Stimulated activated CD4-positive, alpha-beta T cell treated with anti-CD3 and anti-CD28 coated beads, Interleukin-4, amount 100 ng/mL, for 1 hour (primary cell): ENCODE measurements around the gene FADS1.

ENCODE experiments used
- DNase-seq: peaks from one replicate; pipeline ENCODE4 v3.0.0-alpha.2; 2020

Gene FADS1

DNA sequence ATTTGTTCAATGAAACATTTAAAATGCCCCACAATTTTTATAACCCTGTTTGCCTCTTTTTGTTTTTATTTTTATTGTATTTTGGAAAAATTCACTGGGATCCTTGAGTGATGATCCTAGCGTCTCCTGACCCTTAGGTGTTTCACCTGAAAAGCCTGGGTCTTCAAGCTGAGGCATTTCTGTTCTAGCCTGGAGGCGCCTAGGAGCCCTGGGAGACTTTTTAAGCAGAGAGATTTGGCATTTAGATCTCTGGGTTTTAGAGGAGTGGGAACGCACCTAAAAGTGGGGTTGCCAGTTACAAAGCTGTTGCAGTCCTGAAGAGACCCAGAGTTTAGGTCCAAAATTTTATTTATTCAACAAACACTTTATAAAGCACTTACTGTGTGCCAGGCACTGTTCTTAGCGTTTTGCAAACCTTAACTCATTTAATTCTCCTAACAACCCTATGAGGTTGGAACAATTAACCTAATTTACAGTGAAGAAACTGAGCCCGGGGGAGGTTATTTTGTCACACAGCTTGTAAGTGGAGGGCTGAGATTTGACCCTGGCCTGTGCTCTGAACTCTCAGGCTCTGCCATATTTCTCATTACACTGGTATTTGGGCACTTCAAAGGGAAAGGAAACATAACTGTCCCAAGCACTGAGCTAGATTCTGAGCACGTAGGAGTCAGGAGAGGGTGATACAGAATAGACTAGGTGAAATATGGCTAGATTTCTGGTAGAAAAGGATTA, 834 bp upstream of the FADS1 start:
- DNase-seq, result no peak

- peak; percentile 60 for DNase-seq
Measured at GRCh38 chr11:61815790-61816735, 740 bp downstream of the FADS1 start.

DNA sequence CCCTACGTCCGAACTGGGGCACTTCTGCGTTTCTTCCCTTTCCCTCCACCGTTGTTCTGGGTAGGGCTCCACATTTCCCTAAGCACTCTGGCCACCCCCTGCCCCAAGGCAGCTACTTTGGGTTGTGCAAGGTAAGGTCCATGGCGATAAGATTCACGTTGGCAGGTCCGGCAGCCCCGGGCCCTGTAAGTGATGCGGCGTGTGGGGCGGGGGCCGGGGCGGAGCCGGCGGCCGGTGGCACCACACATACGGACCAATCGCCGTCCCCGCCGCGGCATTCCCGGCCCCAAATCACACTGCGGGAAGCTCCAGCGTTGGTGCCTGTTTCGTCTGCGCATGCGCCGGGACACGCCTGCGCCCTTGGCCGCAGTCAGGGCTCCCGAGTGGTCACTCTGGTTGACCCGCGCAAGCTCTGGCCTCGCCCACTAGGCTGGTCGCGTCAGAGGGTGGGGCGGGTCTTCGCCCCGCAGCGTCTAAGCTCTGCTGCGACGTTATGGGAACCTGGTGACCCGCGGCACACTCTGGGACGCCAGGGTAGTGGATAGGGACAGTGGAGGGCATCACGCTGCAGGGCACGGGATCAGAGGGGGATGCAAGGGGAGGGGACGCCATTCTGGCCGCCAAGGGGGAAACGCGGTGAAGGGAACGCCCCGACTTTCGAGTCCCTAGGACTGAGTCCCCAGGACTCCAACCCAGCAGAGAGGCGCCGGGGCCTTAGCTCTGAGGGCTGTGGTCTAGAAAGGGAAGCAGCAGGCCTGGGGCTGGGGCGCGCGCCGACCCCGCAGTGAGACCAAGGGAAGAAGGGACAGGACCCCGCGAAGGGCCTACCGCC, 1.6 kb downstream of the FADS1 start:
- peak; percentile 37 for DNase-seq

DNA sequence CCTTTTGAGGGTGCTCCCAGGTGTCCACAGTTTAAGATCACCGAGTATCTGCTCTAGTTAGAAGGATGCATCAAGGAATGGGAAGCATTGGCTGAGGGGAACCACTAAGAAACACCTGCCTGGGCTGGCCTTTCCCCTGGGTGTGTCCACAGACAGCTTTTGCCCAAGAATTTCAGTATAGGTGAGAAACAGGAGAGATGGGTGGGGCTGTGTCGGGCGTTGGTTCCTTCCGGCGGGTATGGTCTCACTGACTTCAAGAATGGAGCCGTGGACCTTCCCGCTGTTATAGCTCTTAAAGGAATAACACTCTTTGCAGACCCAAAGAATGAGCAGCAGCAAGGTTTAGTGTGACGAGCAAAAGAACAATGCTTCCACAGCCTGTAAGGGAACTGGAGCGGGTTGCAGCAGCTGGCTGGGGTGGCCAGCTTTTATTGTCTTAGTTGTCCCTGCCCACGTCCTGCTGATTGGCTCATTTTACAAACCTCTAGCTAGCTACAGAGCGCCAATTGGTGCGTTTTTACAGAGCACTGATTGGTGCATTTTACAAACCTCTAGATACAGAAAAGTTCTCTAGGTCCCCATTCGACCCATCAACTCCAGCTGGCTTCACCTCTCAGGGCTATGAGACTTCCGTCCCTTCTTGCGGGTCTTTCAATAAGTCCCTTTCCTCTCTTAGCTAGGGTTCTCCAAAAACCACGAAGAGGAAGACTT, 2.4 kb downstream of the FADS1 start:
- no peak for DNase-seq

DNA sequence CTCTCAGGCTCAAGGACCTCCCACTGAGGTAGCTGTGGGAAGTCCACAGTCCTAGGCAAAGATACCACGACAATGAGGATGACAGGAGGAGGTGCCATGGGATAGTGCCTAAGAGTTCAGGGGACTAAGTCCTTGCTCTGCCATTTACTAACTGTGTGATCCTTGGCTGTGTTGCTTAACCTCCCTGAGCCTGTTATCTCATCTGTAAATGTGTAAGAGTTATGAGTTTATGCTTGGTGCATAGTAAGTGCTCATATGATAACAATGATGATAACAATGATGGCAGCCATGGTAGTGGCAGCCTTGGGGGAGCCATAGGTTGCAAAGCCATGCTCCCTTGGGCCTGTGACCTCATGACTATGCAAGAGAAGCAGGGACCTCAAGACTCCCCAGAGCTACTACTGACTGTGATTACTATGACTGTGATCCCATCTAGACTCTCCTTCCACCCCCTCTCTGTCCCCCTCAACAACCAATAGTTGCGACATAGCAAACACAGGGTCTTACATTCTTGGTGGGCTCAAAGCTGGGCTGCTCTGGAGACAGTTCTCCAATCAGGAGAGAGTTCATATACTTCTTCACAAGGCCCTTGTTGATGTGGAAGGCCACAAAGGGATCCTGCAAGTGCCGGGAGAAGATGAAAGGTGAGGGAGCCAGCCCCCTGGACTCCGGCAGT, 3.9 kb downstream of the FADS1 start:
- DNase-seq, result no peak

DNA sequence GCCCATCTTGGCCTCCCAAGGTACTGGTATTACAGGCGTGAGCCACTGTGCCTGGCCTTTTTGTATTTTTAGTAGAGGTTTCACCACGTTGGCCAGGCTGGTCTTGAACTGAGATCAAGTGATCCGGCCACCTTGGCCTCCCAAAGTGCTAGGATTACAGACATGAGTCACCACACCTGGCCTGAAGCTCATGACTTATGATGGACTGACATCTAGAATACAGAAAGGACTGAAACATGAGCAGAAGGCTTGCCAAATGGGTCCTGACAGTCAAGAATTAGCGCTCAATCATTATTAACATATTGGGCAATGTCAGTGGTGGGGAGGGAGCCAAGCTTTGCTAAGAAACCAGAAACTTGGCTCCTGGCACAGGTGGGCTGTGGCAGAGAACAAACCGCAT, 5.0 kb downstream of the FADS1 start:
- no peak for DNase-seq

GRCh38 chr11:61810671-61811175, 6.1 kb downstream of the FADS1 start:
- no peak for DNase-seq

GRCh38 chr11:61806785-61807184, 10.0 kb downstream of the FADS1 start:
- no peak for DNase-seq

- no peak for DNase-seq
Measured at GRCh38 chr11:61805146-61805545, 11.7 kb downstream of the FADS1 start.

- DNase-seq, result no peak
Measured at GRCh38 chr11:61803889-61804647, 12.7 kb downstream of the FADS1 start.

GRCh38 chr11:61802605-61803004, 14.2 kb downstream of the FADS1 start:
- DNase-seq, result no peak

- DNase-seq, result no peak
Measured at GRCh38 chr11:61800331-61801281, 16.2 kb downstream of the FADS1 start.

DNA sequence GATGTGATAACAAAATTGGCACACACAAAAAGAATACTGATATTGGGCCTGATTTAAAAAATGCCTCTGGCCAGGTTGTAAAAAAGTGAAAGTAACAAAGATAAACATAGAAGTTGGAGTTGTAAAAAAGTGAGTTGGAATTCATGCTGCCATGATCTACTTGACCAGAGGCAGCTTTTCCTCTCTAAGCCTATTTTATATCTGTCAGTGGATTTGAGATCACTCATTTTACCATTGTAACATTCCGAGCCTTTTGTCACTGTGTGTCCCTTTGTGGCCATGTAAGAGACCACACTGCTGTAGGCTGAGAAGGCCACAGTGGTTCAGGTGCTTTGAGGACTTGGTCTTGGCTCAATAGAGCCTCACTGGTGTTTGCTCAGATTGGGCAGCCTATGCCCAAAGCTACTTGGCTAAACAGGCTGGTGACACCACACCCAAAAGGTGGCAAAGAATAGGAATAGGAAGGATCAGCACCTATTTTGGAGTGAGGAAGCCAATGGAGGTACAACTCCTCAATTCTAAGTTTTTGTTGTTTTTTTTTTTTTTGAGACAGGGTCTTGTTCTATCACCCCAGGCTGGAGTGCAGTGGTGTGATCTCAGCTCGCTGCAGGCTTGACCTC, 17.0 kb downstream of the FADS1 start:
- DNase-seq, result no peak

DNA sequence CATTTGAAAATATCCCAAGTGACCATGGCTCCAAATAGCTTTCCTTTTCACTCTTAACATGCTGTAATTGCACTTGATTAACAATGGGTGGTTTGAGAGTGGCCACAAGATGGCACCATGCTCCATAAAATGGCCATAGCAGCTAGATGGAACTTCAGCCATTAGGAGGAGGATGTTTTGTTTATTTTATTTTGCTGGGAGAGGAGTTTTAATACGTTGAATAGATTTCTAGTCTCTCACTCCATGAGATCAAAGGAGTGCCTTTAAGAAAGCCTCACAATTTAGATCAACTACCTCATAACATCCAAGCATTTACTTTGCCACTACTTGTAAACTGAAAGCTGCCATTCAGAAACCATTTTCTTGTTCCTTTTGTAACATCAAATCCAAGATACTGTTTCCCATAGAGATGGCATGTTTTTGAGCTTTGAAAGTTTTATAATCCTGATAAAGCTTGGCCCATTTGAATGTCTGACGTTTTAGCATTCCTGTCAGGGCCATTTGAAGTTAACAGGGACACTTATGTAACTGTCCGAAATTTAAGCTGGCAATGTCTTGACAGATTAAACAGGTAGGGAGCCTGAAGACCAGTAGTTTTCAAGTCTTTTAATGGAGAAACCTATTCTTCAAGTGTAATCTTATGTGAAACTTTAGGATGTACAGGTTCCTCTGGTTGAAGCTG, 19.4 kb downstream of the FADS1 start:
- DNase-seq, result peak; percentile 62

GRCh38 chr11:61795876-61796526, 20.8 kb downstream of the FADS1 start:
- DNase-seq, result no peak

- DNase-seq, result no peak
Measured at GRCh38 chr11:61795459-61795858, 21.3 kb downstream of the FADS1 start.

GRCh38 chr11:61794579-61794978, 22.2 kb downstream of the FADS1 start:
- DNase-seq, result no peak

DNA sequence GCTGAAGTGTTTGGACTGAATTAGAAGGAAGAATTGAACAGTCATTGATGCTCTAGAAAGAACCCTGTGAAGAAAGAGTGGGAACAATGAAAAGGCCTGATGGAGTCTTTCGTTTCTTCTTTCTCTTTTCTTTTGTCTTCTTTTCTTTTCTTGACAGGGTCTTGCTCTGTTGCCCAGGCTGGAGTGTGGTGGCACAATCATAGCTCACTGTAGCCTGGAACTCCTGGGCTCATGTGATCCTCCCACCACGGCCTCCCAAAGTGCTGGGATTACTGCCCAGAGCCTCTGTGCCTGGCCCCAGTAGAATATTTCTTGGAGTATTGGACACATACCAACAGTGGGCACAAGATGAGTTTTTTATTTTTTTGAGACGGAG, 23.0 kb downstream of the FADS1 start:
- DNase-seq, result no peak
